Gastroesophageal sphincter (tissue), 4 donors: Measurements from ENCODE around the gene CCRL2. TPM values are rescaled to one million over a fixed set of nuclear protein-coding genes. Genes with fewer than 3 reads are reported as not detected.
"Not testable (repeated sequence)": the region's sequence is repeated elsewhere in the genome, so short reads cannot be mapped to it uniquely, and the experiment has no call there.

Source experiments
- ATAC-seq: fragments of 150-250 bp; one replicate; pipeline ENCODE4 v1.9.1; 2016; ENCODE audit warnings: mild to moderate bottlenecking, moderate library complexity
- H3K27ac ChIP-seq, 4 donors: fragments of 200-600 bp; sonication (generic) in 3 of 4; 1 replicate in 3 of 4; 2 replicates in 1 of 4; pipeline ENCODE4 v1.5.1; 2016 to 2019
- H3K27me3 ChIP-seq: fragments of 200-600 bp; sonication (generic); one replicate; pipeline ENCODE4 v1.5.1; 2019
- H3K36me3 ChIP-seq, 2 donors: fragments of 200-600 bp; sonication (generic); one replicate each; pipeline ENCODE4 v1.5.1; 2019; ENCODE audit warnings: control low read depth in 1 of 2
- H3K4me1 ChIP-seq, 3 donors: fragments of 200-600 bp; sonication (generic); 1 replicate in 2 of 3; 2 replicates in 1 of 3; pipeline ENCODE4 v1.5.1; 2016 to 2019; ENCODE audit warnings: control low read depth in 2 of 3
- H3K4me3 ChIP-seq, 2 donors: fragments of 200-600 bp; sonication (generic); one replicate each; pipeline ENCODE4 v1.5.1; 2019; ENCODE audit warnings: mild to moderate bottlenecking in 1 of 2, moderate library complexity in 1 of 2
- H3K9me3 ChIP-seq, 3 donors: fragments of 200-600 bp; sonication (generic); one replicate each; pipeline ENCODE4 v1.5.1; 2017 to 2019; ENCODE audit warnings: control low read depth in 2 of 3
- CTCF ChIP-seq, 4 experiments: fragments of 200-600 bp in 2 of 4; fragments of 450-650 bp in 2 of 4; sonication (generic) in 1 of 4; IDR thresholded peaks; one replicate each; pipeline ENCODE4 v1.5.1; 2017 to 2019; ENCODE audit warnings: antibody characterized with exemption in 4 of 4, mild to moderate bottlenecking in 2 of 4, moderate library complexity in 2 of 4
- EP300 ChIP-seq: sonication (generic); formaldehyde crosslinking; IDR thresholded peaks from one replicate; pipeline ENCODE4 v1.6.1; 2017; ENCODE audit warnings: antibody characterized with exemption, mild to moderate bottlenecking
- POLR2A ChIP-seq, 2 donors: fragments of 450-650 bp; IDR thresholded peaks; one replicate each; pipeline ENCODE4 v1.6.1; 2017; ENCODE audit warnings: antibody characterized with exemption in 2 of 2, mild to moderate bottlenecking in 2 of 2, moderate library complexity in 1 of 2
- POLR2AphosphoS5 ChIP-seq: sonication (generic); formaldehyde crosslinking; IDR thresholded peaks from one replicate; pipeline ENCODE4 v1.6.1; 2017; ENCODE audit warnings: antibody characterized with exemption
- WGBS, 2 donors: methylation state at CpG; one replicate each; pipeline ENCODE4 v1.1.5; 2018; ENCODE audit warnings: low coverage in 1 of 2; 5-methylcytosine and 5-hydroxymethylcytosine counted together
- total RNA-seq, 4 donors: library from RNA; depleted of rRNA; stranded (reverse); fragments of >200 nt; gene quantifications; one replicate each; pipeline ENCODE4 v1.1.0, GENCODE V29; 2016

CCRL2 gene
- total RNA-seq, 4 donors from 2014 or later, result 0.89 to 15.8 (median 1.9) TPM

GRCh38 chr3:46400000-46400734 lies 6.9 kb upstream of the CCRL2 start:
- H3K27ac ChIP-seq, result no peak overlapping the region
- ATAC-seq, result no peak
- no peak overlapping the region for H3K4me3 ChIP-seq
- TF ChIP-seq POLR2A (IDR thresholded peaks at IDR 0.05), result no peak
- TF ChIP-seq EP300, result no peak
- TF ChIP-seq POLR2AphosphoS5, result no peak
- TF ChIP-seq CTCF (IDR thresholded peaks at IDR 0.05), result no peak
- no peaks in the 10 kb centered on the region for H3K27me3 ChIP-seq
- H3K36me3 ChIP-seq, result no peaks in the 10 kb centered on the region
- no peaks in the 10 kb centered on the region for H3K9me3 ChIP-seq
- 48 to 66% methylated on average over 4 to 8 of the region's 8 CpGs for WGBS, 2 donors
- H3K4me1 ChIP-seq, result peaks cover 0 to 5% (median 0%) of the 10 kb centered on the region in 3 donors

GRCh38 chr3:46400846-46401245 lies 6.2 kb upstream of the CCRL2 start:
- no peak overlapping the region for H3K27ac ChIP-seq
- WGBS, 2 donors, result 66 to 81% methylated on average over 4 to 5 of the region's 5 CpGs
- no peak for ATAC-seq
- TF ChIP-seq EP300 (no peak), POLR2AphosphoS5 (no peak), CTCF (IDR thresholded peaks at IDR 0.05) (no peak), POLR2A (IDR thresholded peaks at IDR 0.05) (no peak)
- H3K4me3 ChIP-seq, result no peak overlapping the region
- H3K4me1 ChIP-seq, result peaks cover 0 to 12% (median 2%) of the 10 kb centered on the region in 3 donors
- H3K27me3 ChIP-seq, result no peaks in the 10 kb centered on the region
- no peaks in the 10 kb centered on the region for H3K36me3 ChIP-seq
- no peaks in the 10 kb centered on the region for H3K9me3 ChIP-seq

DNA sequence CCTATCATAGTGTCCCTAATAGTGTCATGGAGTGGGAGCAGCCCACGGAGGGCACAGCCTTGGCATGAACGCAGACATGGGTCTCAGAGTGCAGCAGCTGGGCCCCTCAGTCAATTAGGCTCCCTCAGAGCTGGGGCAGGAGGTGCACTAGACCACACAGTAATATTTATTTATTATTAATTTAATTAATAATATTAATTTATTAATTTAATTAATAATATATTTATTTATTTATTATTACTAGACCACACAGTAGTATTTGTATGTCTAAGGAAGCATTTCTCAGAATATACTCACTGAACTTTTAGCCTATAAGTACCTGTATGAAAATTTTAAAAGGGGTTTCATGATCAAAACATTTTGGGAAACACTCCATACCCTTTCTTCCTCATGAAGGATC lies 5.5 kb upstream of the CCRL2 start:
- 94% methylated on average over 2 of the region's 2 CpGs; no CpG with 5 or more reads in 1 of the 2 donors for WGBS, 2 donors
- no peak overlapping the region for H3K4me3 ChIP-seq

GRCh38 chr3:46402902-46403301 lies 4.2 kb upstream of the CCRL2 start:
- not testable (repeated sequence) for H3K4me3 ChIP-seq, H3K9me3 ChIP-seq, H3K27ac ChIP-seq, H3K36me3 ChIP-seq, ATAC-seq
- WGBS, 2 donors, result 91 to 92% methylated on average over 4 of the region's 4 CpGs
- Histone ChIP-seq H3K27me3 (peaks cover 13% of the 10 kb centered on the region), H3K4me1 (peaks cover 0 to 21% (median 4%) of the 10 kb centered on the region in 3 donors)

More for the DNA sequence above, 5.5 kb upstream of the CCRL2 start:
- H3K27ac ChIP-seq, result no peak overlapping the region
- no peaks in the 10 kb centered on the region for H3K36me3 ChIP-seq
- no peak for ATAC-seq
- TF ChIP-seq CTCF (IDR thresholded peaks at IDR 0.05) (no peak), POLR2AphosphoS5 (no peak), EP300 (no peak), POLR2A (IDR thresholded peaks at IDR 0.05) (no peak)
- no peaks in the 10 kb centered on the region for H3K9me3 ChIP-seq
- H3K4me1 ChIP-seq, result peaks cover 0 to 19% (median 4%) of the 10 kb centered on the region in 3 donors
- peaks cover under 1% of the 10 kb centered on the region for H3K27me3 ChIP-seq

GRCh38 chr3:46405301-46406019 lies 1.6 kb upstream of the CCRL2 start:
- Histone ChIP-seq H3K27me3 (peaks cover 18% of the 10 kb centered on the region), H3K36me3 (no peaks in the 10 kb centered on the region), H3K4me3 (no peak overlapping the region), H3K4me1 (peaks cover 0 to 21% (median 4%) of the 10 kb centered on the region in 3 donors), H3K27ac (peak overlapping the region; percentile 52 to 72 (median 58)), H3K9me3 (no peaks in the 10 kb centered on the region)
- peak; percentile 64 for ATAC-seq
- TF ChIP-seq POLR2AphosphoS5 (no peak), CTCF (IDR thresholded peaks at IDR 0.05) (no peak), EP300 (no peak), POLR2A (IDR thresholded peaks at IDR 0.05) (no peak)
- WGBS, 2 donors, result 31 to 42% methylated on average over 7 to 9 of the region's 11 CpGs
